GM20000 (cell line): Measurements from ENCODE around the gene TMEM213.
A peak's percentile ranks its signal among the peaks of the same experiment; 100 is the strongest.

Experiments
- DNase-seq: peaks from one replicate; pipeline ENCODE4 v3.0.0; 2012; ENCODE audit warnings: low spot score
- TF ChIP-seq, protein P1 (sequence below): IDR thresholded peaks from 2 replicates; pipeline ENCODE4 v1.5.1; 2012; ENCODE audit warnings: mild to moderate bottlenecking, control low read depth; ENCODE audit errors: extremely low read depth, missing control alignments

TMEM213 gene

DNA sequence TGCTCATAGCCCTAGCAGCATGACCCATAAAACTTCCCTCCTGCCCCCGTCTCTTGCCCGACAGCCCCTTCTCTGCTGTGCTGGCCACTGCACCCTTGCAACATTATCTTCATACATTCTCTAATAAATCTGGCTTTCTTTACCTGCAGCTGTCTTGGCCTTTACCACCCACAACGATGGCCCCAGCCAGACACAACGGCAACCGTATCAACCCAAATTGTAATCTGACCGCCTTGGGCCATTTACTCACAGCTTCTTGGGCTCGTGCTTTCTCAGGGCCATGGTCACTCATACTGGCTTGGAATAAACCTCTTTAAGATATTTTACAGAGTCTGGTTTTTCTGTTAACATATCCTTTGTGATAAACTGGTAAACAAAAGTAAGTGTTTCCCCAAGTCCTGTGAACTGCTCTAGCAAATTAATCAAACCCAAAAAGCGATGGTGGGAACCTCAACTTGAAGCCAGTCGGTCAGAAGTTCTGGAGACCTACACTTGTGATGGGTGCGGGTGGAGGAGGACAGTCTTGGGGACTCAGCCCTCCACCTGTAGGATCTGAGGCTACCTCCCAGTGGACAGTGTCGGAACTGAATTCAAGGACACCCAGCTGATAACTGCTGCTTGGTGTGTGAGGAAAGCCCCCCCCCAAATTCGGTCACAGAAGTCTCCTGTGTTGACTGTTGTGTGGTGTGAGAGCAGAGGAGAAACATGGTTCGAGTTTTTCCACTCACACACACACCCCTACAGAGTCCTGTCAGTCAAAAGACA, 87.8 kb downstream of the TMEM213 start:
- no peak for DNase-seq
- TF ChIP-seq, protein P1, sequence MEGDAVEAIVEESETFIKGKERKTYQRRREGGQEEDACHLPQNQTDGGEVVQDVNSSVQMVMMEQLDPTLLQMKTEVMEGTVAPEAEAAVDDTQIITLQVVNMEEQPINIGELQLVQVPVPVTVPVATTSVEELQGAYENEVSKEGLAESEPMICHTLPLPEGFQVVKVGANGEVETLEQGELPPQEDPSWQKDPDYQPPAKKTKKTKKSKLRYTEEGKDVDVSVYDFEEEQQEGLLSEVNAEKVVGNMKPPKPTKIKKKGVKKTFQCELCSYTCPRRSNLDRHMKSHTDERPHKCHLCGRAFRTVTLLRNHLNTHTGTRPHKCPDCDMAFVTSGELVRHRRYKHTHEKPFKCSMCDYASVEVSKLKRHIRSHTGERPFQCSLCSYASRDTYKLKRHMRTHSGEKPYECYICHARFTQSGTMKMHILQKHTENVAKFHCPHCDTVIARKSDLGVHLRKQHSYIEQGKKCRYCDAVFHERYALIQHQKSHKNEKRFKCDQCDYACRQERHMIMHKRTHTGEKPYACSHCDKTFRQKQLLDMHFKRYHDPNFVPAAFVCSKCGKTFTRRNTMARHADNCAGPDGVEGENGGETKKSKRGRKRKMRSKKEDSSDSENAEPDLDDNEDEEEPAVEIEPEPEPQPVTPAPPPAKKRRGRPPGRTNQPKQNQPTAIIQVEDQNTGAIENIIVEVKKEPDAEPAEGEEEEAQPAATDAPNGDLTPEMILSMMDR: no peak

DNA sequence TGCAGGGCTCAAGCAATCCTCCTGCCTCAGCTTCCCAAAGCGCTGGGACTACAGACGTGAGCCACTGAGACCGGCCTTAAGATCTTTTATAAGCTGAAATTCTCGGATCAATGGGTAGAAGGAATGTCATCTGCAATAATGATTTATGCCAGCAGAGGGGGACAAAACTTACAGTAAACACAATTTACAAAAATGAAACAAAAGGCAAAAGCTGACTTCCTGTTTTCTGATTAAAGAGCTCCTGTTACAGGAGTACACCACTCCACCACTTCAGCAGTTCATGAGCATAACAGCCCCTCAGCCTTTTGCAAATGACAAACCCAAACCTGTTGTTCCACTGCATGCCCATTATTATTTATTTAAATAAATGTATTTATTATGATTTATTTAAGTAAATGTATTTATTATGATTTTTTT, 88.7 kb downstream of the TMEM213 start:
- peak; percentile 75 for DNase-seq
- TF ChIP-seq, protein P1: peak; percentile 57

DNA sequence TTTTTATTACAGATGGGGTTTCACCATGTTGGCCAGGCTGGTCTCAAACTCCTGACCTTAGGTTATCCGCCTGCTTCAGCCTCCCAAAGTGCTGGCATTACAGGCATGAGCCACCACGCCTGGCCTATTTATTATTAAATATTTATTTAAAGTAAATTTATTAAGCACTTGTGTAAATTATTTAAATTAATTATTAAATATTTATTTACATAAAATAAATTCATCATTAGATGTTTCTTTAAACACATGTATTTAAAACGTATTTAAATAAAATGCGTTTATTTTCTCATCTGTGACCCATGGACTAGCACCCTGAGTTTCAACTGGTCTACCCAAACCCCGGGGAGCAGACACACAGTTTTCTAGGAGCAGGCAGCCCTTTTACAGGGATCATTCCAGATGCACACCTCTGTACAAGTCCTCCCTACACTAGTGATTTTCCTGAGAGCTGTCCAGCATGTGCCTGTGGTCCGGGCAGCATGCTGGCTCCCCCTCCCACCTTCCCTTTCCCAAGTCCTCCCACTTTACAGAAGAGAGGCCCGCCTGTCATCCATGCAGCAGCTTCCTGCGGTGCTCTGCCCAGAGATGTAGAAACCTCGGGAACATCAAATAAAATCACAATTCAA, 89.4 kb downstream of the TMEM213 start:
- TF ChIP-seq, protein P1: no peak
- no peak for DNase-seq
